Memory B cell (primary cell): ENCODE measurements around the gene FARSA.

Experiments used
- ATAC-seq: fragments of 150-1000 bp; cut with Tn5 transposase; 2 replicates; pipeline ENCODE4 v1.10.0; 2021; ENCODE audit warnings: low read depth, mild to moderate bottlenecking, moderate library complexity
- DNase-seq, 2 donors: peaks; one replicate each; pipeline ENCODE4 v3.0.0; 2022; ENCODE audit warnings: low spot score in 2 of 2
- H3K27ac Mint-ChIP-seq: one replicate; pipeline ENCODE4 v1.8.0; 2022; ENCODE audit warnings: mild to moderate bottlenecking, moderate library complexity, mixed read lengths
- H3K27me3 Mint-ChIP-seq: one replicate; pipeline ENCODE4 v1.8.0; 2022; ENCODE audit warnings: mixed read lengths
- H3K36me3 Mint-ChIP-seq: one replicate; pipeline ENCODE4 v1.8.0; 2022; ENCODE audit warnings: mild to moderate bottlenecking, mixed read lengths
- H3K4me1 Mint-ChIP-seq: one replicate; pipeline ENCODE4 v1.8.0; 2022; ENCODE audit warnings: mixed read lengths
- H3K4me3 Mint-ChIP-seq: one replicate; pipeline ENCODE4 v1.8.0; 2022; ENCODE audit warnings: mild to moderate bottlenecking, moderate library complexity, mixed read lengths
- H3K9me3 Mint-ChIP-seq: one replicate; pipeline ENCODE4 v1.8.0; 2022; ENCODE audit warnings: mixed read lengths

The FARSA gene

GRCh38 chr19:12948612-12949362 is 15.3 kb upstream of the FARSA start:
- Mint-ChIP-seq H3K9me3 (no peaks in the 10 kb centered on the region), H3K27me3 (no peaks in the 10 kb centered on the region), H3K36me3 (peaks cover 28% of the 10 kb centered on the region), H3K4me1 (peaks cover 7% of the 10 kb centered on the region), H3K4me3 (no peak overlapping the region), H3K27ac (no peak overlapping the region)
- ATAC-seq: no peak
- DNase-seq: no peak

- Mint-ChIP-seq H3K36me3 (peaks cover 33% of the 10 kb centered on the region), H3K27me3 (no peaks in the 10 kb centered on the region), H3K4me1 (peaks cover 12% of the 10 kb centered on the region), H3K9me3 (no peaks in the 10 kb centered on the region), H3K4me3 (no peak overlapping the region), H3K27ac (no peak overlapping the region)
- ATAC-seq: no peak
- DNase-seq: no peak
Measured at GRCh38 chr19:12947702-12948611, 14.4 kb upstream of the FARSA start.

- ATAC-seq: no peak
- Mint-ChIP-seq H3K27me3 (no peaks in the 10 kb centered on the region), H3K9me3 (no peaks in the 10 kb centered on the region), H3K4me3 (peak overlapping the region; percentile 94), H3K36me3 (peaks cover 32% of the 10 kb centered on the region), H3K27ac (peak overlapping the region; percentile 91), H3K4me1 (peaks cover 14% of the 10 kb centered on the region)
- DNase-seq: no peak
Measured at GRCh38 chr19:12946731-12947496, 13.4 kb upstream of the FARSA start.

GRCh38 chr19:12946092-12946721 is 12.7 kb upstream of the FARSA start:
- Mint-ChIP-seq H3K9me3 (no peaks in the 10 kb centered on the region), H3K4me1 (peaks cover 14% of the 10 kb centered on the region), H3K27ac (peak overlapping the region; percentile 91), H3K27me3 (no peaks in the 10 kb centered on the region), H3K4me3 (peak overlapping the region; percentile 94), H3K36me3 (peaks cover 28% of the 10 kb centered on the region)
- ATAC-seq (peak; percentile 36), DNase-seq (peak in 1 of 2 donors; percentile 58)

- peak within 1 kb of the TSS; percentile 91 for H3K27ac Mint-ChIP-seq
- peak within 1 kb of the TSS; percentile 94 for H3K4me3 Mint-ChIP-seq
- DNase-seq: peak; percentile 98
- peak; percentile 86 for ATAC-seq
- H3K4me1 Mint-ChIP-seq: peaks cover 17% of the 10 kb centered on the region
- no peaks in the 10 kb centered on the region for H3K9me3 Mint-ChIP-seq
- H3K27me3 Mint-ChIP-seq: no peaks in the 10 kb centered on the region
- H3K36me3 Mint-ChIP-seq: peaks cover 28% of the 10 kb centered on the region
Measured at GRCh38 chr19:12945479-12946091, 12.1 kb upstream of the FARSA start, which contains the start of gene RAD23A. Gene RAD23A, plus strand, starts transcription at chr19:12945862. Its CDS starts 87 bp downstream, at chr19:12945949.

GRCh38 chr19:12944104-12944674 is 10.7 kb upstream of the FARSA start:
- no peak overlapping the region for H3K4me3 Mint-ChIP-seq

GRCh38 chr19:12943437-12944044 is 10.0 kb upstream of the FARSA start:
- Mint-ChIP-seq H3K36me3 (peaks cover 32% of the 10 kb centered on the region), H3K4me1 (peaks cover 29% of the 10 kb centered on the region), H3K27me3 (no peaks in the 10 kb centered on the region), H3K9me3 (no peaks in the 10 kb centered on the region), H3K27ac (peak overlapping the region; percentile 91), H3K4me3 (no peak overlapping the region)
- no peak for ATAC-seq
- DNase-seq: no peak

More at GRCh38 chr19:12944104-12944674, 10.7 kb upstream of the FARSA start:
- Mint-ChIP-seq H3K4me1 (peaks cover 26% of the 10 kb centered on the region), H3K9me3 (no peaks in the 10 kb centered on the region), H3K27me3 (no peaks in the 10 kb centered on the region), H3K27ac (peak overlapping the region; percentile 91), H3K36me3 (peaks cover 28% of the 10 kb centered on the region)
- no peak for ATAC-seq
- DNase-seq: no peak

- Mint-ChIP-seq H3K4me3 (peak overlapping the region; percentile 99), H3K36me3 (peaks cover 27% of the 10 kb centered on the region), H3K27ac (peak overlapping the region; percentile 15), H3K9me3 (no peaks in the 10 kb centered on the region), H3K27me3 (no peaks in the 10 kb centered on the region), H3K4me1 (peaks cover 40% of the 10 kb centered on the region)
- no peak for ATAC-seq
- DNase-seq: no peak
Measured at GRCh38 chr19:12940897-12941296, 7.4 kb upstream of the FARSA start.

GRCh38 chr19:12939975-12940423 is 6.5 kb upstream of the FARSA start:
- Mint-ChIP-seq H3K9me3 (no peaks in the 10 kb centered on the region), H3K27ac (peak overlapping the region; percentile 97), H3K4me3 (peak overlapping the region; percentile 99), H3K36me3 (peaks cover 27% of the 10 kb centered on the region), H3K27me3 (no peaks in the 10 kb centered on the region), H3K4me1 (peaks cover 37% of the 10 kb centered on the region)
- no peak for DNase-seq
- no peak for ATAC-seq

GRCh38 chr19:12938779-12939601 is 5.5 kb upstream of the FARSA start:
- DNase-seq (no peak), ATAC-seq (peak; percentile 15)
- no peaks in the 10 kb centered on the region for H3K9me3 Mint-ChIP-seq
- H3K27ac Mint-ChIP-seq: peak overlapping the region; percentile 97
- H3K4me1 Mint-ChIP-seq: peaks cover 35% of the 10 kb centered on the region
- H3K4me3 Mint-ChIP-seq: peak overlapping the region; percentile 99
- no peaks in the 10 kb centered on the region for H3K27me3 Mint-ChIP-seq
- peaks cover 24% of the 10 kb centered on the region for H3K36me3 Mint-ChIP-seq

GRCh38 chr19:12937927-12938778 is 4.6 kb upstream of the FARSA start, which contains the start of gene CALR:
Gene CALR, plus strand, starts transcription at chr19:12938609. Its CDS starts 71 bp downstream, at chr19:12938680.
- Mint-ChIP-seq H3K9me3 (no peaks in the 10 kb centered on the region), H3K27me3 (no peaks in the 10 kb centered on the region), H3K4me1 (peaks cover 32% of the 10 kb centered on the region), H3K36me3 (peaks cover 18% of the 10 kb centered on the region), H3K4me3 (peak within 1 kb of the TSS; percentile 99), H3K27ac (peak within 1 kb of the TSS; percentile 97)
- ATAC-seq: peak; percentile 84
- DNase-seq: peak; percentile 98
